Thyroid gland (tissue), 4 donors: Measurements from ENCODE around the gene PRIMPOL. TPM values are rescaled to one million over a fixed set of nuclear protein-coding genes. Genes with fewer than 3 reads are reported as not detected.
"Not testable (repeated sequence)": the region's sequence is repeated elsewhere in the genome, so short reads cannot be mapped to it uniquely, and the experiment has no call there.

ENCODE experiments used
- DNase-seq, 2 donors: peaks; one replicate each; pipeline ENCODE4 v3.0.0-alpha.2; 2019
- H3K27ac ChIP-seq, 3 donors: fragments of 200-600 bp; sonication (generic); 1 replicate in 2 of 3; 2 replicates in 1 of 3; pipeline ENCODE4 v1.5.1; 2016 to 2019; ENCODE audit warnings: mild to moderate bottlenecking in 1 of 3, moderate library complexity in 1 of 3
- H3K27me3 ChIP-seq: fragments of 200-600 bp; sonication (generic); one replicate; pipeline ENCODE4 v1.5.1; 2019
- H3K36me3 ChIP-seq, 2 donors: fragments of 200-600 bp; sonication (generic); one replicate each; pipeline ENCODE4 v1.5.1; 2016 to 2019
- H3K4me1 ChIP-seq, 2 donors: fragments of 200-600 bp; sonication (generic); one replicate each; pipeline ENCODE4 v1.5.1; 2017 to 2019
- H3K4me3 ChIP-seq, 3 donors: fragments of 200-600 bp; sonication (generic); replicated peaks in 1 of 3; 1 replicate in 2 of 3; 2 replicates in 1 of 3; pipeline ENCODE4 v1.5.1; 2016; ENCODE audit warnings: mild to moderate bottlenecking in 1 of 3
- H3K9me3 ChIP-seq: fragments of 200-600 bp; sonication (generic); one replicate; pipeline ENCODE4 v1.5.1; 2017
- POLR2A ChIP-seq, 2 donors: fragments of 450-650 bp; IDR thresholded peaks; one replicate each; pipeline ENCODE4 v1.6.1; 2017; ENCODE audit warnings: antibody characterized with exemption in 2 of 2, mild to moderate bottlenecking in 2 of 2, moderate library complexity in 1 of 2
- WGBS, 2 donors: methylation state at CpG; one replicate each; pipeline ENCODE4 v1.1.5; 2017; 5-methylcytosine and 5-hydroxymethylcytosine counted together
- intact Hi-C: fragments of 100-400 bp; cut with DNase I; formaldehyde crosslinking; loops from one replicate; pipeline ENCODE4 v1.15.1; 2023
- total RNA-seq, 4 donors: library from RNA; depleted of rRNA; stranded (reverse); fragments of >200 nt; gene quantifications; one replicate each; pipeline ENCODE4 v1.2.3, GENCODE V29; 2016
- TF ChIP-seq, protein P1 (sequence below), 6 experiments: fragments of 200-600 bp in 3 of 6; fragments of 450-650 bp in 3 of 6; sonication (generic) in 3 of 6; IDR thresholded peaks; one replicate each; pipeline ENCODE4 v1.5.1; 2016 to 2019; ENCODE audit warnings: antibody characterized with exemption in 6 of 6, mild to moderate bottlenecking in 2 of 6, inconsistent platforms in 1 of 6, moderate library complexity in 1 of 6

The PRIMPOL gene
- total RNA-seq, 4 donors from 2014 or later = 14.4 to 29.4 (median 22.3) TPM

DNA sequence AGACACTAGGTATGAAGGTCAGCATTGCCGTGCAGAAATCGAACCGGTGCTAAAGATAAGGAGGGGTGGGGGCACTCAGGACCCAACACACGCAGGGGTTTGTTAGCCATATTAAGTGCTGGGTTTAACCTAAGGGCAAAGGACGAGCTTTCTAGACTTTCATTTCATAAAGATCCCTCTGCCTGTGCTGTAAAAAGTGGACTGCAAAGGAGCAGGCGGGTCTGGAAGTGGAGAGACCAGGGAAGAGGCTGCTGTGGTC is 1.6 kb upstream of the PRIMPOL start:
- peaks cover 21 to 25% of the 10 kb centered on the region in 2 donors for H3K4me1 ChIP-seq
- peak overlapping the region in 2 of 3 donors; percentile 78 to 86 for H3K4me3 ChIP-seq
- intact Hi-C loops = no loop called here
- TF ChIP-seq, protein P1, sequence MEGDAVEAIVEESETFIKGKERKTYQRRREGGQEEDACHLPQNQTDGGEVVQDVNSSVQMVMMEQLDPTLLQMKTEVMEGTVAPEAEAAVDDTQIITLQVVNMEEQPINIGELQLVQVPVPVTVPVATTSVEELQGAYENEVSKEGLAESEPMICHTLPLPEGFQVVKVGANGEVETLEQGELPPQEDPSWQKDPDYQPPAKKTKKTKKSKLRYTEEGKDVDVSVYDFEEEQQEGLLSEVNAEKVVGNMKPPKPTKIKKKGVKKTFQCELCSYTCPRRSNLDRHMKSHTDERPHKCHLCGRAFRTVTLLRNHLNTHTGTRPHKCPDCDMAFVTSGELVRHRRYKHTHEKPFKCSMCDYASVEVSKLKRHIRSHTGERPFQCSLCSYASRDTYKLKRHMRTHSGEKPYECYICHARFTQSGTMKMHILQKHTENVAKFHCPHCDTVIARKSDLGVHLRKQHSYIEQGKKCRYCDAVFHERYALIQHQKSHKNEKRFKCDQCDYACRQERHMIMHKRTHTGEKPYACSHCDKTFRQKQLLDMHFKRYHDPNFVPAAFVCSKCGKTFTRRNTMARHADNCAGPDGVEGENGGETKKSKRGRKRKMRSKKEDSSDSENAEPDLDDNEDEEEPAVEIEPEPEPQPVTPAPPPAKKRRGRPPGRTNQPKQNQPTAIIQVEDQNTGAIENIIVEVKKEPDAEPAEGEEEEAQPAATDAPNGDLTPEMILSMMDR (IDR thresholded peaks at IDR 0.05) = no peak
- TF ChIP-seq POLR2A (IDR thresholded peaks at IDR 0.05) = no peak
- no peaks in the 10 kb centered on the region for H3K36me3 ChIP-seq
- peak overlapping the region in 2 of 3 donors; percentile 92 to 94 for H3K27ac ChIP-seq
- no peaks in the 10 kb centered on the region for H3K27me3 ChIP-seq
- no peaks in the 10 kb centered on the region for H3K9me3 ChIP-seq
- WGBS, 2 donors = 11 to 13% methylated on average over 6 of the region's 6 CpGs
- DNase-seq = no peak

DNA sequence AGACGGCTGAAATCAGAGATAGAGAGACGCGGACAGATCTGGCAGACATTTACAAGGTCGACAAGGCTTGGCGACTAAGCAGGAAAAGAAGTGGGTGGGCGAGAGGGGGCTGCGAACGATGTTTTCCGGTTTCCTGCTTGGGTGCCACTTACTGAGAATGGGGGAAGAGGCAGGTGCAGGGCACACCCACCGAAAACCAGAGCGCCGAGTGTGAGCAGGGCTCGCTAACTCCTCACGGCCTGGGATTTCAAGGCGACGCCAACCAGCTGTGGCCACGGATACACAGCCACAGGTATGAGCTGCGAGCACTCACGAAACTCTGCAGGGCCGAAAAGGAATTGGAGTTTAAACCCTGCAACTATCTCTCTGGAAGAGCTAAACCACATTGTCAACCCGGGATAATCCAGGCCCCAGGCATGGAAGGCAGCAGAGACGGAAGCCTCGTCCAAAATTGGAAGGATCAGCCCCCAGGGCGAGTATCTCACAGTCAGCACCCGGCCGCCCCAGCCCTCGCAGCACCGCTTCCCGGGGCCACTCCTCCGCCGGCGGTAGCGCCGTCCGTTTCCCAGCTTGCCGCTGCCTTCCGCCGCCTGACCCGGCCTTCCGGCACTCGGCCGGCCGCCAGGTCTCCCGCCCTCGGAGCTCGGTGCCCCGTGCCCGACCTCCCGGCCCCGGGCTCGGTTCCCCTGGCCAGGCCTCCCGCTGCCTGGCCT is 1.1 kb upstream of the PRIMPOL start:
- peak overlapping the region; percentile 92 to 94 (median 94) for H3K27ac ChIP-seq
- WGBS, 2 donors = 1% methylated on average over 22 to 26 of the region's 52 CpGs
- peak; percentile 66 to 68 for DNase-seq
- peak overlapping the region; percentile 78 to 95 (median 86) for H3K4me3 ChIP-seq
- no peaks in the 10 kb centered on the region for H3K27me3 ChIP-seq
- H3K36me3 ChIP-seq = no peaks in the 10 kb centered on the region
- peak in 1 of 2 donors; percentile 26 for TF ChIP-seq POLR2A (IDR thresholded peaks at IDR 0.05)
- TF ChIP-seq, protein P1 (IDR thresholded peaks at IDR 0.05) = peak in 1 of 6 experiments; percentile 22
- H3K9me3 ChIP-seq = no peaks in the 10 kb centered on the region
- H3K4me1 ChIP-seq = peaks cover 21 to 25% of the 10 kb centered on the region in 2 donors
- intact Hi-C loops = no loop called here

DNA sequence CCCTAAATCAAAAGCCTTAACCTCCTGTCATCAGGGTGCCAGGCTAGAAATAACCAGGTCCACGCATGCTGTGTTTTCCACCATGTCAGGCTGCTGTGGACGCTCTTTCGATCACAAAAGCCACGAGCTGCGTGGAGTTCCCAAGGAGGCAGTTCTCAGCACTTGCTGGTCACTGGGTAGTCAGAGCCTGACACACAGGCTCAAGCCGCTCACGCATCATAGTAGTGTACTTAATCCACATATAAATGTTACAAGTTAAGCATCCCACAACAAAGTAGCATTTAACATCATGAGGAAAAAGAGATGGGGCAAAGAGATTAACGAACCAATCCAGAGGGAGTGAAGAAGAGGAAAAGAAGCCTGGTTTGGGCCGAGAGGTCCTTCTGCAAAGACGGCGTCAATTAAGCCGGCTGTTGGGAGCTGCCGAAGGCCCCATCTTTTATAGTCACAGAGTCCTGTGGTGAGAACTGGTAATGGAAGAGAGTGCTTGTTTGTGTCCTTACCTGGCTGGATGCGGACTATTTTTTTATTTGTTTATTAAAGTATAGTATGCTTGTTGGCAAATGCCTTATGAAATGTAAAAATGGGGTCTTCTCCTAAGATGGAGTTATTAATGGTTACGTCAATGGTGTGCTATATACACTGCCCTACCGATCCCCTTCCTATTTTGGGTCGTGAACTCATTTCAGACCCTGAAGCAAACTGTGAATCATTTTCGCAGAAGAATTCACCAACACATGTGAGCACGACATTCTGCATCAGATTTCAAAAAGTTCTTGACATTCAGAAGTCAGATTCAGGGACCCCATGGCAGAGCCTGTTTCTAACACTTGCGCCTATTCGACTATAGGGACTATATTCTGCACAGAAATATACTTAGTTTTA is 675 bp downstream of the PRIMPOL start:
- Histone ChIP-seq H3K4me3 (peak overlapping the region; percentile 33 to 81 (median 67)), H3K9me3 (no peaks in the 10 kb centered on the region), H3K27me3 (no peaks in the 10 kb centered on the region), H3K36me3 (no peaks in the 10 kb centered on the region), H3K27ac (peak overlapping the region; percentile 80 to 88 (median 82)), H3K4me1 (peaks cover 21 to 25% of the 10 kb centered on the region in 2 donors)
- intact Hi-C loops = no loop called here
- 32 to 37% methylated on average over 21 of the region's 21 CpGs for WGBS, 2 donors
- peak; percentile 19 to 37 for DNase-seq
- TF ChIP-seq, protein P1 (IDR thresholded peaks at IDR 0.05) = no peak
- TF ChIP-seq POLR2A (IDR thresholded peaks at IDR 0.05) = no peak

DNA sequence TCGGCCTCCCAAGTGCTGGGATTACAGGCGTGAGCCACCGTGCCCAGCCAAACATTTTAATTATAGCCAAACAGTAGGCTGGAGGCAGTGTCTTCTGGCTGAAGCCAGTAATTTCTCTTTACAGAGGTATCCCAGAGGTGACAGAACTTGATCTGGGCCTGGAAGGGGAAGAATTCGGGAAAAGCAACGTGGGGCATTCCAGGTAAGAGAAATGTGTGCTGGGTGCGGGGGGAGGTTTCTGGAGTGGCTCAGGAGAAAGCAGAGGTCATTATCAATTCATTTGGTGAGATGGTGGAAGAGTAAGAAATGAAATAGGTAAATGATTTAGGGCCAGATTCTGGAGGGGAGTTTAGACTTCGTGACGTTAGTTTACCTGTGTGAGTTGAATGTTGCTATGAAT is 2.4 kb downstream of the PRIMPOL start:
- intact Hi-C loops = no loop called here
- no peak for DNase-seq
- Histone ChIP-seq H3K4me3 (no peak overlapping the region), H3K9me3 (no peaks in the 10 kb centered on the region), H3K36me3 (no peaks in the 10 kb centered on the region), H3K27ac (no peak overlapping the region), H3K4me1 (peaks cover 21 to 22% of the 10 kb centered on the region in 2 donors), H3K27me3 (no peaks in the 10 kb centered on the region)
- no peak for TF ChIP-seq POLR2A (IDR thresholded peaks at IDR 0.05)
- TF ChIP-seq, protein P1 (IDR thresholded peaks at IDR 0.05) = no peak
- WGBS, 2 donors = 92 to 95% methylated on average over 8 of the region's 8 CpGs

DNA sequence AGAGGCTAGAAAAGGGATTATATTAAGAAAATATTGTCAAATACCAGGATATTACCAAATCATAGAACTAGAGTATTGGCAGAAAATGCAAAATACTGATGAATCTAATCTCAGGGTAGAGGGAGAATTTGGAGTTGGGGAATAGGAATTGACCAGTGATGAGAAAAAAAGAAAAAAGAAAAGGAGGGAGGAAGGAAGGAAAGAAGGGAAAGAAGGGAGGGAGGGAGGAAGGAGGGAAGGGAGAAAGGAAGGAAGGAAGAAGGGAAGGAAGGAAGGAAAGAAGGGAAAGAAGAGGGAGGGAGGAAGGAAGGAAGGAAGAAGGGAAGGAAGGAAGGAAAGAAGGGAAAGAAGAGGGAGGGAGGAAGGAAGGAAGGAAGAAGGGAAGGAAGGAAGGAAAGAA is 3.1 kb downstream of the PRIMPOL start:
- H3K4me3 ChIP-seq, intact Hi-C loops, DNase-seq, H3K9me3 ChIP-seq, H3K36me3 ChIP-seq, H3K27ac ChIP-seq, H3K27me3 ChIP-seq: not testable (repeated sequence)
- peaks cover 14 to 18% of the 10 kb centered on the region in 2 donors for H3K4me1 ChIP-seq
